Body of pancreas (tissue), 4 donors: ENCODE measurements around the gene RNF14. TPM values are rescaled to one million over a fixed set of nuclear protein-coding genes. Genes with fewer than 3 reads are reported as not detected.
"Not testable (repeated sequence)": the region's sequence is repeated elsewhere in the genome, so short reads cannot be mapped to it uniquely, and the experiment has no call there.

ENCODE experiments used
- ATAC-seq: fragments of 150-250 bp; one replicate; pipeline ENCODE4 v1.9.1; 2016
- DNase-seq, 4 donors: peaks; one replicate each; pipeline ENCODE4 v3.0.0-alpha.2; 2019
- H3K27ac ChIP-seq, 4 donors: fragments of 200-600 bp; sonication (generic); 1 replicate in 3 of 4; 2 replicates in 1 of 4; pipeline versions ENCODE4 v1.5.1 to v1.6.1; 2016 to 2019; ENCODE audit warnings: mild to moderate bottlenecking in 1 of 4, mixed read lengths in 1 of 4, moderate library complexity in 1 of 4
- H3K27me3 ChIP-seq, 2 donors: fragments of 200-600 bp; sonication (generic); one replicate each; pipeline ENCODE4 v1.6.0; 2016; ENCODE audit warnings: mild to moderate bottlenecking in 1 of 2
- H3K36me3 ChIP-seq, 2 donors: fragments of 200-600 bp; sonication (generic); replicated peaks in 1 of 2; 2 replicates each; pipeline ENCODE4 v1.5.1; 2016; ENCODE audit warnings: low read depth in 2 of 2; ENCODE audit not compliant: insufficient read depth in 1 of 2
- H3K4me1 ChIP-seq: fragments of 200-600 bp; sonication (generic); one replicate; pipeline ENCODE4 v1.6.0; 2016
- H3K4me3 ChIP-seq, 2 donors: fragments of 200-600 bp; sonication (generic); 1 replicate in 1 of 2; 2 replicates in 1 of 2; pipeline ENCODE4 v1.5.1; 2016 to 2019
- H3K9me3 ChIP-seq, 3 donors: fragments of 200-600 bp; sonication (generic); 1 replicate in 2 of 3; 2 replicates in 1 of 3; pipeline ENCODE4 v1.5.1; 2016
- CTCF ChIP-seq, 7 experiments: fragments of 450-650 bp in 4 of 7; fragments of 200-600 bp in 3 of 7; sonication (generic) in 3 of 7; IDR thresholded peaks; one replicate each; pipeline ENCODE4 v1.5.1; 2016 to 2019; ENCODE audit warnings: antibody characterized with exemption in 7 of 7
- POLR2A ChIP-seq, 3 donors: fragments of 450-650 bp; IDR thresholded peaks; one replicate each; pipeline ENCODE4 v1.6.1; 2016; ENCODE audit warnings: antibody characterized with exemption in 3 of 3, mild to moderate bottlenecking in 2 of 3
- WGBS, 2 donors: methylation state at CpG; one replicate each; pipeline ENCODE4 v1.1.5; 2017; 5-methylcytosine and 5-hydroxymethylcytosine counted together
- intact Hi-C: fragments of 100-400 bp; cut with DNase I; formaldehyde crosslinking; loops from one replicate; pipeline ENCODE4 v1.15.1; 2023
- total RNA-seq, 2 donors: library from RNA; depleted of rRNA; stranded (reverse); fragments of >200 nt; gene quantifications; one replicate each; pipeline ENCODE4 v1.1.0, GENCODE V29; 2016

Gene RNF14
- 10 to 100 TPM; 29.3 to 44.2 TPM for total RNA-seq

- Histone ChIP-seq H3K4me1 (peaks cover 19% of the 10 kb centered on the region), H3K27ac (peak within 1 kb of the TSS; percentile 86 to 97 (median 91)), H3K36me3 (peaks cover 0 to 3% of the 10 kb centered on the region in 2 donors), H3K27me3 (no peaks in the 10 kb centered on the region), H3K9me3 (no peaks in the 10 kb centered on the region), H3K4me3 (peak within 1 kb of the TSS; percentile 33 to 55)
- TF ChIP-seq CTCF (IDR thresholded peaks at IDR 0.05) (peak; percentile 95 to 99 (median 96)), POLR2A (IDR thresholded peaks at IDR 0.05) (peak; percentile 83 to 96 (median 95))
- intact Hi-C loops = no loop called here
- WGBS, 2 donors = 0% methylated on average over 12 to 63 of the region's 63 CpGs
- peak; percentile 99 for ATAC-seq
- DNase-seq = peak; percentile 92 to 96 (median 94)
Observed at GRCh38 chr5:141968914-141969608, at the start of gene RNF14. Gene RNF14, plus strand, starts transcription at chr5:141969105. Its CDS starts 4,484 bp downstream, at chr5:141973589.

GRCh38 chr5:141919218-141920119 lies 49.4 kb upstream of the RNF14 start:
- TF ChIP-seq POLR2A (IDR thresholded peaks at IDR 0.05) (no peak), CTCF (IDR thresholded peaks at IDR 0.05) (no peak)
- DNase-seq (no peak), ATAC-seq (no peak)
- Histone ChIP-seq H3K9me3 (no peaks in the 10 kb centered on the region), H3K4me3 (no peak overlapping the region), H3K36me3 (no peaks in the 10 kb centered on the region), H3K4me1 (peaks cover 14% of the 10 kb centered on the region), H3K27me3 (no peaks in the 10 kb centered on the region), H3K27ac (no peak overlapping the region)
- intact Hi-C loops = no loop called here
- WGBS, 2 donors = 80 to 82% methylated on average over 8 of the region's 8 CpGs

DNA sequence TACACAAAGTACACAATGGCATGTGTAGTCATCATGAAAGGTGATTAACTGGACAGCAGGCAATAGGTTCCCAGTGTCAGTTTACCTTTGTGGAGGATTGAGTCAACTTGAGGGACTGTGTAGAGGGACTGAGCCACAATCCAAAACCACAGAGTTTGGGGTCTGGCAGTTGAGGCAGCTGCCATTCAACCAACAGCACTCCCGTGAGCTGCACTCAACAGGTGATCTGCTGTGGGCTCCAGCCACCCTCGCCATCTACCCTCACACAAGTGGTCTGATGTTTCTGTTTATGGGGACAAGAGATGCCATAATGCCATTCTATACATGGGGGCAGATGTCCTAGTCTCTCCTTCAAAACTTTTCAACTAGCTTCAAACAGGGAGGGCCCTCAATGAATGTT lies 48.1 kb upstream of the RNF14 start:
- TF ChIP-seq POLR2A (IDR thresholded peaks at IDR 0.05) (no peak), CTCF (IDR thresholded peaks at IDR 0.05) (no peak)
- peaks cover 0 to 4% of the 10 kb centered on the region in 2 donors for H3K36me3 ChIP-seq
- H3K4me1 ChIP-seq = peaks cover 18% of the 10 kb centered on the region
- no peaks in the 10 kb centered on the region for H3K27me3 ChIP-seq
- WGBS, 2 donors = 73 to 100% methylated on average over 2 of the region's 2 CpGs
- no peak overlapping the region for H3K27ac ChIP-seq
- H3K9me3 ChIP-seq = no peaks in the 10 kb centered on the region
- ATAC-seq (no peak), DNase-seq (no peak)
- H3K4me3 ChIP-seq = no peak overlapping the region
- intact Hi-C loops = no loop called here

DNA sequence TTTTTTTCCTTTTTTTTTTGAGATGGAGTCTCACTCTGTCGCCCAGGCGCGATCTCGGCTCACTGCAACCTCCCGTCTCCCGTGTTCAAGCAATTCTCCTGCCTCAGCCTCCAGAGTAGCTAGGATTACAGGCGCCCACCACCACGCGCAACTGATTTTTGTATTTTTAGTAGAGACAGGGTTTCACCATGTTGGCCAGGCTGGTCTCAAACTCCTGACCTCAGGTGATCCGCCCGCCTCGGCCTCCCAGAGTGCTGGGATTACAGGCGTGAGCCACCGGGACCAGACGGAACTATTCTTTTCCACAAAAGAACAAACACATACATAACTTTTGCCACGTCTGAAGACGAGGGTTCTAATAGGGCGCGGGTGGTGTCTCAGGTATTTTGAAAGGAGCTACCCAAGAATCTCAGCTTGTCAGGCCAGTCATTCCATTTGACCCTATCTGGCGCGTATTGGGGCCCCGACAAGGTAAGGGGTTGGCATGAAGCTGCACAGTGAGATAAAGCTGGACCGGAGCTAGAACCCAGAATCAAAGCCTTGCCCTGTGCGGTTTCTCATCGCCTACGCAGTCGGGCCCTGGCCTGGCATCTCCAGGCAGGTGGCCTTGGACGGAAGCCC lies 46.0 kb upstream of the RNF14 start:
- Histone ChIP-seq H3K4me3 (peak overlapping the region; percentile 46 to 93), H3K27ac (peak overlapping the region; percentile 87 to 98 (median 94)), H3K36me3 (peaks cover 3 to 19% of the 10 kb centered on the region in 2 donors), H3K4me1 (peaks cover 18% of the 10 kb centered on the region)
- intact Hi-C loops, DNase-seq, ATAC-seq, H3K9me3 ChIP-seq, H3K27me3 ChIP-seq: not testable (repeated sequence)
- WGBS, 2 donors = 53 to 56% methylated on average over 28 of the region's 28 CpGs
